ENCODE data around the gene LGI2. TPM values are rescaled to one million over a fixed set of nuclear protein-coding genes. Genes with fewer than 3 reads are reported as not detected.

Gene LGI2
- polyA plus RNA-seq, 1 of the 3 experiments (the other 2 are of a cell fraction) = not detected

DNA sequence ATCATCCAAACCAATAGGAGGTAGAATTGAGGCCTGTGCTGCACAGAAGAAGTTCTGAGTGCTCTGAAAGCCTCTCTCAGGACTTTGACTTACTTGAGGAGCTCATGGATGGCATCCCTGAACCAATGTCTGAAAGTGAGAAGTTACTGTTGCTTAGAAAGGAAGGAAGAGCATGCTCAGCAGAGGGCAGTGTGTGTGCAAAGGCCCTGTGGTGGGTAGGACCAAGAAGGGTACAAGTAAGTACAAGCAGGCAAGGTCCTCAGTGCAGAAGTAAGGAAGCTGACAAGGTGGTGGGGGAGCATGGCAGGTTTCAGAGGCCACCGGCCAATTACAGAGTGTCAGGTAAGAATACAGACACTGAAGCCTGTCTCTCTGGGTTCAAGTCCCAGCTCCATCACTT, 31.4 kb upstream of the LGI2 start:
- CTCF ChIA-PET = no interaction called here

DNA sequence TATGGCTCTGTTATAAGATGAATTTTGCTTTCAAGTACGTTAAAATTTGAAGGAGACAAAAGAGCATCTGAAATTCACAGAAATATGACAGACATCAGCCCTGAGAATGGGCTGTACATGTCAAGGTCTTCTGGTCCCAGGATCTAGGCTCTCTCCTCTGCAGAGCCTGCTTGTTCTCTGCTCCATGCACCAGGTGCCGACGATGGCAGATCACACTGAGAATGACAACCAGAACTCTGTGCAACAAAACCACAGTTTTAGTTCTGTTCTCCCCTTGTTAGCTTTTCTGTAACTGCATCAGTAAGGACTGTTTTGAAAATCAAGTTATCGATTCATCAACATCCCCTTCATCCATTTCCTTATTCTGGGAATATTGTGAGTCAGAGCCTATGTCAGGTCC, 30.9 kb upstream of the LGI2 start:
- H4K20me1 ChIP-seq (ENCODE audit: insufficient read depth) = no peaks in the 10 kb centered on the region
- TF ChIP-seq YY1 (IDR thresholded peaks at IDR 0.05; ENCODE audit: low read depth) = no peak
- no peak for TF ChIP-seq EP300 (IDR thresholded peaks at IDR 0.05; ENCODE audit: borderline replicate concordance in 1 of 2, low read depth in 1 of 2, low read length in 1 of 2)
- TF ChIP-seq NRF1 (IDR thresholded peaks at IDR 0.05; ENCODE audit: low read depth, low read length) = no peak
- no peak for TF ChIP-seq MXI1 (IDR thresholded peaks at IDR 0.05; ENCODE audit: low read depth, low read length)
- no peak for TF ChIP-seq POLR2AphosphoS5 (IDR thresholded peaks at IDR 0.05; ENCODE audit: low read depth, low read length)
- TF ChIP-seq CHD2 (IDR thresholded peaks at IDR 0.05; ENCODE audit: low read length, partially characterized antibody) = no peak
- TF ChIP-seq, protein P1, sequence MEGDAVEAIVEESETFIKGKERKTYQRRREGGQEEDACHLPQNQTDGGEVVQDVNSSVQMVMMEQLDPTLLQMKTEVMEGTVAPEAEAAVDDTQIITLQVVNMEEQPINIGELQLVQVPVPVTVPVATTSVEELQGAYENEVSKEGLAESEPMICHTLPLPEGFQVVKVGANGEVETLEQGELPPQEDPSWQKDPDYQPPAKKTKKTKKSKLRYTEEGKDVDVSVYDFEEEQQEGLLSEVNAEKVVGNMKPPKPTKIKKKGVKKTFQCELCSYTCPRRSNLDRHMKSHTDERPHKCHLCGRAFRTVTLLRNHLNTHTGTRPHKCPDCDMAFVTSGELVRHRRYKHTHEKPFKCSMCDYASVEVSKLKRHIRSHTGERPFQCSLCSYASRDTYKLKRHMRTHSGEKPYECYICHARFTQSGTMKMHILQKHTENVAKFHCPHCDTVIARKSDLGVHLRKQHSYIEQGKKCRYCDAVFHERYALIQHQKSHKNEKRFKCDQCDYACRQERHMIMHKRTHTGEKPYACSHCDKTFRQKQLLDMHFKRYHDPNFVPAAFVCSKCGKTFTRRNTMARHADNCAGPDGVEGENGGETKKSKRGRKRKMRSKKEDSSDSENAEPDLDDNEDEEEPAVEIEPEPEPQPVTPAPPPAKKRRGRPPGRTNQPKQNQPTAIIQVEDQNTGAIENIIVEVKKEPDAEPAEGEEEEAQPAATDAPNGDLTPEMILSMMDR (IDR thresholded peaks at IDR 0.05) = no peak
- no peak for TF ChIP-seq MEF2A (IDR thresholded peaks at IDR 0.05; ENCODE audit: borderline replicate concordance, low read depth)
- TF ChIP-seq JUND (IDR thresholded peaks at IDR 0.05) = no peak
- no peak for TF ChIP-seq FOXM1 (IDR thresholded peaks at IDR 0.05; ENCODE audit: low read depth)
- TF ChIP-seq RFX5 (IDR thresholded peaks at IDR 0.05; ENCODE audit: low read length) = no peak
- TF ChIP-seq, protein P2, sequence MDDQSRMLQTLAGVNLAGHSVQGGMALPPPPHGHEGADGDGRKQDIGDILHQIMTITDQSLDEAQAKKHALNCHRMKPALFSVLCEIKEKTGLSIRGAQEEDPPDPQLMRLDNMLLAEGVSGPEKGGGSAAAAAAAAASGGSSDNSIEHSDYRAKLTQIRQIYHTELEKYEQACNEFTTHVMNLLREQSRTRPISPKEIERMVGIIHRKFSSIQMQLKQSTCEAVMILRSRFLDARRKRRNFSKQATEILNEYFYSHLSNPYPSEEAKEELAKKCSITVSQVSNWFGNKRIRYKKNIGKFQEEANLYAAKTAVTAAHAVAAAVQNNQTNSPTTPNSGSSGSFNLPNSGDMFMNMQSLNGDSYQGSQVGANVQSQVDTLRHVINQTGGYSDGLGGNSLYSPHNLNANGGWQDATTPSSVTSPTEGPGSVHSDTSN (IDR thresholded peaks at IDR 0.05) = no peak
- TF ChIP-seq FOXJ3 (CRISPR knock-in tag; IDR thresholded peaks at IDR 0.05) = no peak
- TF ChIP-seq SIN3A (IDR thresholded peaks at IDR 0.05; ENCODE audit: borderline replicate concordance, low read depth, low read length) = no peak
- TF ChIP-seq, protein P3, sequence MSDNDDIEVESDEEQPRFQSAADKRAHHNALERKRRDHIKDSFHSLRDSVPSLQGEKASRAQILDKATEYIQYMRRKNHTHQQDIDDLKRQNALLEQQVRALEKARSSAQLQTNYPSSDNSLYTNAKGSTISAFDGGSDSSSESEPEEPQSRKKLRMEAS (IDR thresholded peaks at IDR 0.05; ENCODE audit: low read depth) = no peak
- no peak for TF ChIP-seq TEAD4 (IDR thresholded peaks at IDR 0.05; ENCODE audit: borderline replicate concordance, insufficient read depth)
- TF ChIP-seq ELF1 (IDR thresholded peaks at IDR 0.05) = no peak
- POLR2A ChIA-PET = no interaction called here

More for the DNA sequence above, 31.4 kb upstream of the LGI2 start:
- H3K27ac ChIP-seq (ENCODE audit: low read depth in 2 of 2, low read length in 1 of 2) = no peak overlapping the region
- H3F3A ChIP-seq (replicated peaks; ENCODE audit: insufficient read depth) = no peaks in the 10 kb centered on the region
- POLR2A ChIA-PET = no interaction called here
- no peaks in the 10 kb centered on the region for H3K9me2 ChIP-seq
- H3K36me3 ChIP-seq (replicated peaks in 1 of 2; ENCODE audit: control insufficient read depth in 1 of 2, insufficient read depth in 2 of 2, low read length in 1 of 2) = no peaks in the 10 kb centered on the region
- TF ChIP-seq, protein P4, sequence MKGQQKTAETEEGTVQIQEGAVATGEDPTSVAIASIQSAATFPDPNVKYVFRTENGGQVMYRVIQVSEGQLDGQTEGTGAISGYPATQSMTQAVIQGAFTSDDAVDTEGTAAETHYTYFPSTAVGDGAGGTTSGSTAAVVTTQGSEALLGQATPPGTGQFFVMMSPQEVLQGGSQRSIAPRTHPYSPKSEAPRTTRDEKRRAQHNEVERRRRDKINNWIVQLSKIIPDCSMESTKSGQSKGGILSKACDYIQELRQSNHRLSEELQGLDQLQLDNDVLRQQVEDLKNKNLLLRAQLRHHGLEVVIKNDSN (IDR thresholded peaks at IDR 0.05; ENCODE audit: borderline replicate concordance, low read depth) = no peak
- TF ChIP-seq ELF1 (IDR thresholded peaks at IDR 0.05) (no peak), GATA2 (CRISPR knock-in tag; IDR thresholded peaks at IDR 0.05) (no peak), NFIC (IDR thresholded peaks at IDR 0.05; ENCODE audit: borderline replicate concordance) (no peak), JUND (IDR thresholded peaks at IDR 0.05) (no peak)
- TF ChIP-seq, protein P5, sequence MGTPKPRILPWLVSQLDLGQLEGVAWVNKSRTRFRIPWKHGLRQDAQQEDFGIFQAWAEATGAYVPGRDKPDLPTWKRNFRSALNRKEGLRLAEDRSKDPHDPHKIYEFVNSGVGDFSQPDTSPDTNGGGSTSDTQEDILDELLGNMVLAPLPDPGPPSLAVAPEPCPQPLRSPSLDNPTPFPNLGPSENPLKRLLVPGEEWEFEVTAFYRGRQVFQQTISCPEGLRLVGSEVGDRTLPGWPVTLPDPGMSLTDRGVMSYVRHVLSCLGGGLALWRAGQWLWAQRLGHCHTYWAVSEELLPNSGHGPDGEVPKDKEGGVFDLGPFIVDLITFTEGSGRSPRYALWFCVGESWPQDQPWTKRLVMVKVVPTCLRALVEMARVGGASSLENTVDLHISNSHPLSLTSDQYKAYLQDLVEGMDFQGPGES (IDR thresholded peaks at IDR 0.05; ENCODE audit: low read depth, low read length) = no peak
- TF ChIP-seq, protein P6, sequence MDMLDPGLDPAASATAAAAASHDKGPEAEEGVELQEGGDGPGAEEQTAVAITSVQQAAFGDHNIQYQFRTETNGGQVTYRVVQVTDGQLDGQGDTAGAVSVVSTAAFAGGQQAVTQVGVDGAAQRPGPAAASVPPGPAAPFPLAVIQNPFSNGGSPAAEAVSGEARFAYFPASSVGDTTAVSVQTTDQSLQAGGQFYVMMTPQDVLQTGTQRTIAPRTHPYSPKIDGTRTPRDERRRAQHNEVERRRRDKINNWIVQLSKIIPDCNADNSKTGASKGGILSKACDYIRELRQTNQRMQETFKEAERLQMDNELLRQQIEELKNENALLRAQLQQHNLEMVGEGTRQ (IDR thresholded peaks at IDR 0.05; ENCODE audit: borderline replicate concordance, low read depth, low read length) = no peak
- no peak overlapping the region for H2AFZ ChIP-seq (ENCODE audit: low read depth)
- peaks cover 19% of the 10 kb centered on the region for H3K27me3 ChIP-seq (ENCODE audit: insufficient read depth)
- no peaks in the 10 kb centered on the region for H3K79me2 ChIP-seq (ENCODE audit: insufficient read depth)
- DNase-seq = no peak
- H4K20me1 ChIP-seq (ENCODE audit: insufficient read depth) = no peaks in the 10 kb centered on the region
- no peak overlapping the region for H3K4me2 ChIP-seq
- no peaks in the 10 kb centered on the region for H3K9me3 ChIP-seq
- H3K9ac ChIP-seq = no peak overlapping the region
- no peaks in the 10 kb centered on the region for H3K4me1 ChIP-seq (ENCODE audit: control insufficient read depth in 1 of 2, insufficient read depth in 2 of 2, low read depth in 1 of 2, low read length in 1 of 2)
- WGBS (ENCODE audit: low lambda C conversion rate) = 59% methylated on average over 1 of the region's 1 CpG
- no peak overlapping the region for H3K4me3 ChIP-seq (ENCODE audit: low read depth in 2 of 2, low read length in 1 of 2)

More for the DNA sequence above, 30.9 kb upstream of the LGI2 start:
- Histone ChIP-seq H3K4me2 (no peak overlapping the region), H3K4me3 (ENCODE audit: low read depth in 2 of 2, low read length in 1 of 2) (no peak overlapping the region), H3K9ac (no peak overlapping the region), H3F3A (replicated peaks; ENCODE audit: insufficient read depth) (no peaks in the 10 kb centered on the region), H3K9me3 (no peaks in the 10 kb centered on the region), H3K9me2 (no peaks in the 10 kb centered on the region), H3K4me1 (ENCODE audit: control insufficient read depth in 1 of 2, insufficient read depth in 2 of 2, low read depth in 1 of 2, low read length in 1 of 2) (no peaks in the 10 kb centered on the region), H3K27me3 (ENCODE audit: insufficient read depth) (peaks cover 24% of the 10 kb centered on the region), H3K36me3 (replicated peaks in 1 of 2; ENCODE audit: control insufficient read depth in 1 of 2, insufficient read depth in 2 of 2, low read length in 1 of 2) (no peaks in the 10 kb centered on the region), H3K79me2 (ENCODE audit: insufficient read depth) (no peaks in the 10 kb centered on the region), H3K27ac (ENCODE audit: low read depth in 2 of 2, low read length in 1 of 2) (no peak overlapping the region), H2AFZ (ENCODE audit: low read depth) (no peak overlapping the region)
- CTCF ChIA-PET = no interaction called here
- 30% methylated on average over 4 of the region's 4 CpGs for WGBS (ENCODE audit: low lambda C conversion rate)
- DNase-seq = no peak

Measured in SK-N-SH (cell line).